ENCODE data around the gene ADARB2.
"Not testable (repeated sequence)": the region's sequence is repeated elsewhere in the genome, so short reads cannot be mapped to it uniquely, and the experiment has no call there.

Gene ADARB2

GRCh38 chr10:1346201-1346600 lies 391.1 kb downstream of the ADARB2 start:
- DNase-seq (ENCODE audit: insufficient read length, low spot score), result no peak
- FAIRE-seq, result no peak

- no peak for DNase-seq (ENCODE audit: insufficient read length, low spot score)
- no peak for FAIRE-seq
Measured at GRCh38 chr10:1345368-1345767, 392.0 kb downstream of the ADARB2 start.

- no peak for FAIRE-seq
- DNase-seq (ENCODE audit: insufficient read length, low spot score), result no peak
Measured at GRCh38 chr10:1344846-1345245, 392.5 kb downstream of the ADARB2 start.

GRCh38 chr10:1344408-1344807 lies 392.9 kb downstream of the ADARB2 start:
- DNase-seq (ENCODE audit: insufficient read length, low spot score) (no peak), FAIRE-seq (no peak)

GRCh38 chr10:1343176-1343575 lies 394.1 kb downstream of the ADARB2 start:
- FAIRE-seq (no peak), DNase-seq (ENCODE audit: insufficient read length, low spot score) (no peak)

GRCh38 chr10:1341052-1341451 lies 396.3 kb downstream of the ADARB2 start:
- not testable (repeated sequence) for DNase-seq (ENCODE audit: insufficient read length, low spot score); FAIRE-seq

- FAIRE-seq (no peak), DNase-seq (ENCODE audit: insufficient read length, low spot score) (no peak)
Measured at GRCh38 chr10:1339396-1339795, 397.9 kb downstream of the ADARB2 start.

GRCh38 chr10:1335642-1336041 lies 401.7 kb downstream of the ADARB2 start:
- DNase-seq (ENCODE audit: insufficient read length, low spot score) (no peak), FAIRE-seq (no peak)

- DNase-seq (ENCODE audit: insufficient read length, low spot score) (no peak), FAIRE-seq (no peak)
Measured at GRCh38 chr10:1333981-1334380, 403.3 kb downstream of the ADARB2 start.

GRCh38 chr10:1331560-1331959 lies 405.8 kb downstream of the ADARB2 start:
- no peak for FAIRE-seq
- DNase-seq (ENCODE audit: insufficient read length, low spot score), result no peak

- FAIRE-seq (no peak), DNase-seq (ENCODE audit: insufficient read length, low spot score) (no peak)
Measured at GRCh38 chr10:1329622-1330021, 407.7 kb downstream of the ADARB2 start.

GRCh38 chr10:1328981-1329614 lies 408.2 kb downstream of the ADARB2 start:
- FAIRE-seq (no peak), DNase-seq (ENCODE audit: insufficient read length, low spot score) (no peak)

GRCh38 chr10:1328161-1328823 lies 409.0 kb downstream of the ADARB2 start:
- no peak for FAIRE-seq
- DNase-seq (ENCODE audit: insufficient read length, low spot score), result no peak

GRCh38 chr10:1327759-1328158 lies 409.6 kb downstream of the ADARB2 start:
- no peak for FAIRE-seq
- DNase-seq (ENCODE audit: insufficient read length, low spot score), result no peak

GRCh38 chr10:1326514-1326913 lies 410.8 kb downstream of the ADARB2 start:
- not testable (repeated sequence) for FAIRE-seq; DNase-seq (ENCODE audit: insufficient read length, low spot score)

- FAIRE-seq, result no peak
Measured at GRCh38 chr10:1324903-1325302, 412.4 kb downstream of the ADARB2 start.

GRCh38 chr10:1323951-1324350 lies 413.4 kb downstream of the ADARB2 start:
- DNase-seq (ENCODE audit: insufficient read length, low spot score) (no peak), FAIRE-seq (no peak)

More at GRCh38 chr10:1324903-1325302, 412.4 kb downstream of the ADARB2 start:
- no peak for DNase-seq (ENCODE audit: insufficient read length, low spot score)

GRCh38 chr10:1320739-1321320 lies 416.5 kb downstream of the ADARB2 start:
- DNase-seq (ENCODE audit: insufficient read length, low spot score) (no peak), FAIRE-seq (no peak)

GRCh38 chr10:1316809-1317143 lies 420.5 kb downstream of the ADARB2 start:
- no peak for FAIRE-seq
- DNase-seq (ENCODE audit: insufficient read length, low spot score), result no peak

GRCh38 chr10:1316121-1316808 lies 421.1 kb downstream of the ADARB2 start:
- no peak for FAIRE-seq

GRCh38 chr10:1315178-1315577 lies 422.1 kb downstream of the ADARB2 start:
- FAIRE-seq (no peak), DNase-seq (ENCODE audit: insufficient read length, low spot score) (no peak)

More at GRCh38 chr10:1316121-1316808, 421.1 kb downstream of the ADARB2 start:
- DNase-seq (ENCODE audit: insufficient read length, low spot score), result no peak

- DNase-seq (ENCODE audit: insufficient read length, low spot score), result no peak
- no peak for FAIRE-seq
Measured at GRCh38 chr10:1311726-1312125, 425.6 kb downstream of the ADARB2 start.
